Stimulated activated CD4-positive, alpha-beta T cell treated with anti-CD3 and anti-CD28 coated beads, Interleukin-15, amount 100 ng/mL, for 48 hours (primary cell): ENCODE measurements around the gene RYR3.

Source experiments
- DNase-seq, 2 donors: peaks; one replicate each; pipeline ENCODE4 v3.0.0-alpha.2; 2020; ENCODE audit warnings: low read depth in 2 of 2

Gene RYR3

GRCh38 chr15:33872416-33873106, 561.8 kb downstream of the RYR3 start:
- no peak for DNase-seq

- no peak for DNase-seq
These were observed 563.4 kb downstream of the RYR3 start for GRCh38 chr15:33874156-33874555.

- no peak for DNase-seq
These were observed 572.2 kb downstream of the RYR3 start for GRCh38 chr15:33882921-33883320.

GRCh38 chr15:33888176-33888575, 577.4 kb downstream of the RYR3 start:
- no peak for DNase-seq

DNA sequence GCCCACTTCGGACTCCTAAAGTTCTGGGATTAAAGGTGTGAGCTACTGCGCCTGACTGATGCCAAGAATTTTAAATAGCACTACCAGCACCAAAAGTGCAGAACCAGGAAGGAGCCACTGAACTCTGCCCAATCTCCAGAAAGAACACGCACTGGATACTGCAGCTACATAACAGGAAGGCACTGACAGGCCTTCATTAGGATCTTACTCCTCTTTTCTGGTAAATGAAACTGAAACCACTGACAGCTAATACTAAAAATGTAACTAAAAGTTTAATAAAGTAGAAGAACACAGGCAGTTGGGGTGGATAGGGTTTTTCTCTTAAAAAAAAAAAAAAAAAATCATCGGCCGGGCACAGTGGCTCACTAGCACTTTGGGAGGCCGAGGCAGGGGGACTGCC, 583.4 kb downstream of the RYR3 start:
- no peak for DNase-seq

DNA sequence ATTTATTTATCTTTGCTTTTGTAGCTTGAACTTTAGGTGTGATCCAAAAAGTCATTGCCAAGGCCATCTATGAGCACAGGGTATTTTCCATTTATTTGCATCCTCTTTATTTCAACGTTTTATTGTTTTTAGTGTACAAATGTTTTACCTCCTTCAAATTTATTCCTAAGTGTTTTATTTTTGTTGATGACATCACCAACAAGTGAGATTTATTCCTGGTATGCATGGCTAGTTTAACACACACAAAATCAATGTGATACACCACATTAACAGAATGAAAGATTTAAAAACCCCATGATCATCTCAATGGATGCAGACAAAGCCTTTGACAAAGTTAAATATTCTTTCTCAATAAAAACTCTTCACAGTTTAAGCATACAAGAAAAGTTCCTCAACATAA, 591.3 kb downstream of the RYR3 start:
- no peak for DNase-seq

DNA sequence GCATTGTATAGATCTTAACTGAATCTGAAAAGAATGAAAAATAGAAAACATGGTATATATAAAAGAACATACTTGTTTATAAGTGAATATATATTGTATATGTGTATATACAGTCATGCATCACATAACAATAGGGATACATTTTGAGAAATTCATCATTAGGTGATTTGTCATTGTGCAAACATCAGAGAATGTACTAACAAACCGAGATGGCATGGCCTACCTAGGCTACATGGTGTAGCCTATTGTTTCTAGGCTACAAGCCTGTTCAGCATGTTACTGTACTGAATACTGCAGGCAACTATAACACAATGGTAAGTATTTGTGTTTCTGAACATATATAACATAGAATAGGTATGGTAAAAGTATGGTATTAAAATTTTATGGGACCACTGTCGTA, 592.9 kb downstream of the RYR3 start:
- DNase-seq = no peak

DNA sequence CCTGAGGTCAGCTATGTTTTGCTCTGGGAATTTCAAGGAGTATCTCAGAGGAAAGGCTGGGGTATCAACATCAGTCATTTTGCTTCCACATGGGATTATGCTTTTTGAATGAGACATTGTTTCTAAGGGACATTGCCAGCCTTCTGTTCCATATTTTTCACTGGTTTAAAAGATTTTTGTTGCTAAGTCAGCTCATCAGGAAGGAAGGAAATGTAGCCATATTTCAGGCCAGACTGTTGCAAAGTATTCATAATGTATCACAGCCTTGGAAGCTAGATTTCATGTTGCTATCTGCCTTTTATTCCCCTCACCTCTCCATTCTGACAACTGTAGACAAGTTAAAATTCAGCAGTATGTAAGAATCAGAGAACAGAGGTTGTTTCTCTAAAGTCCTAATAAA, 596.6 kb downstream of the RYR3 start:
- no peak for DNase-seq

GRCh38 chr15:33908406-33908805, 597.6 kb downstream of the RYR3 start:
- DNase-seq = no peak

- no peak for DNase-seq
These were observed 600.0 kb downstream of the RYR3 start for GRCh38 chr15:33910741-33911140.

GRCh38 chr15:33912326-33912725, 601.6 kb downstream of the RYR3 start:
- no peak for DNase-seq

DNA sequence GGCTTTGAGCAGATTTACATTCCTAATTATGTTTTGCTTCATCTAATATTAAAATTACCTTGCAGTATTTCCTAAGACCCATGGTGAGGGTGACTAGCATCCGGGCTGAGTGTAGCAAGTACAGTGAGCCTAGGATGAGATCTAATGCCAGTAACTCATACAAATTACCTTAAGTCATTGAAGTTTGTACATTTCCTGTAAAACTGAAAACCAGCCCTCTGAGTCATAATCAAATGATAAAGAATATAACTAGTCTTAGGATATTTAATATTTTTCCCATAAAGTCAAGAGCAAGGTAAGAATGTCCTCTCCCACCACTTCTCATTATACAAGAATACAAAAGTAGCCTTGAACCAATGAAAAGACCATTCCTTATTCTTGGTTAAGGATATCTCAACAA, 602.7 kb downstream of the RYR3 start:
- DNase-seq = no peak
